Upper lobe of right lung (tissue), 1 donor: Measurements from ENCODE around the gene KITLG. TPM values are rescaled to one million over a fixed set of nuclear protein-coding genes. Genes with fewer than 3 reads are reported as not detected.

Experiments used
- ATAC-seq: fragments of 200-7000 bp; cut with Tn5 transposase; one replicate; pipeline ENCODE4 v1.9.1; 2020; ENCODE audit warnings: mild to moderate bottlenecking, moderate library complexity
- DNase-seq: peaks from one replicate; pipeline ENCODE4 v3.0.0-alpha.2; 2020
- H3K27ac ChIP-seq: fragments of 200-600 bp; one replicate; pipeline ENCODE4 v1.8.0; 2022
- H3K27me3 ChIP-seq: fragments of 200-600 bp; one replicate; pipeline ENCODE4 v1.8.0; 2022; ENCODE audit warnings: mild to moderate bottlenecking
- H3K36me3 ChIP-seq: fragments of 200-600 bp; one replicate; pipeline ENCODE4 v1.8.0; 2022
- H3K4me1 ChIP-seq: fragments of 200-600 bp; one replicate; pipeline ENCODE4 v1.8.0; 2022
- H3K4me3 ChIP-seq: fragments of 200-600 bp; one replicate; pipeline ENCODE4 v1.8.0; 2022; ENCODE audit warnings: mild to moderate bottlenecking
- H3K9me3 ChIP-seq: fragments of 200-600 bp; one replicate; pipeline ENCODE4 v1.8.0; 2022
- intact Hi-C: fragments of 100-400 bp; cut with DNase I; formaldehyde crosslinking; loops from one replicate; pipeline ENCODE4 v1.11.0; 2022
- total RNA-seq: library from RNA; stranded (reverse); fragmentation: NEBNext Ultra II Directional; extraction: Animal tissue kit (Norgen Biotek cat#: 25700); gene quantifications from one replicate; pipeline ENCODE4 v1.2.1, GENCODE V29; 2021
- TF ChIP-seq, protein P1 (sequence below): fragments of 200-600 bp; IDR thresholded peaks from one replicate; pipeline ENCODE4 v1.8.0; 2022; ENCODE audit warnings: antibody characterized with exemption
- donor health status: DM: no; HTN: yes; CAD: no; lungs with severe emphysema.

KITLG gene
- total RNA-seq, 1 donor from 2014 or later, result 68.1 TPM

DNA sequence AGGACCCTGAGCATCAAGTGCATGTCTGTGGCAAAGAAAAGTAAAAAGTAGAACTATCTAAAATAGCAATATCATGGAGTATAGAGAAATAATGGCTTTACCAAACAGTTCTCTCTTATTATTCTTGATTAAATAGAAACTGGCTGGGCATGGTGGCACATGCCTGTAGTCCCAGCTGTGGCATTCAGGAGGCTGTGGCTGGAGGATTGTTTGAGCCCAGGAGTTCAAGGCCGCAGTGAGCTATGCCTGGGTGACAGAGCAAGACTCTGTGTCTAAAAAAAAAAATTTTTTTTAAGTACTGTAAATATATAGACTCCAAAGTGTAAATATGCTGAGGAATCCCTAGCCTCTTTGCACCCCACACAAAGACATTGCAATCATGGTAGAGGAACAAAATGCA, 121.9 kb downstream of the KITLG start:
- TF ChIP-seq, protein P1, sequence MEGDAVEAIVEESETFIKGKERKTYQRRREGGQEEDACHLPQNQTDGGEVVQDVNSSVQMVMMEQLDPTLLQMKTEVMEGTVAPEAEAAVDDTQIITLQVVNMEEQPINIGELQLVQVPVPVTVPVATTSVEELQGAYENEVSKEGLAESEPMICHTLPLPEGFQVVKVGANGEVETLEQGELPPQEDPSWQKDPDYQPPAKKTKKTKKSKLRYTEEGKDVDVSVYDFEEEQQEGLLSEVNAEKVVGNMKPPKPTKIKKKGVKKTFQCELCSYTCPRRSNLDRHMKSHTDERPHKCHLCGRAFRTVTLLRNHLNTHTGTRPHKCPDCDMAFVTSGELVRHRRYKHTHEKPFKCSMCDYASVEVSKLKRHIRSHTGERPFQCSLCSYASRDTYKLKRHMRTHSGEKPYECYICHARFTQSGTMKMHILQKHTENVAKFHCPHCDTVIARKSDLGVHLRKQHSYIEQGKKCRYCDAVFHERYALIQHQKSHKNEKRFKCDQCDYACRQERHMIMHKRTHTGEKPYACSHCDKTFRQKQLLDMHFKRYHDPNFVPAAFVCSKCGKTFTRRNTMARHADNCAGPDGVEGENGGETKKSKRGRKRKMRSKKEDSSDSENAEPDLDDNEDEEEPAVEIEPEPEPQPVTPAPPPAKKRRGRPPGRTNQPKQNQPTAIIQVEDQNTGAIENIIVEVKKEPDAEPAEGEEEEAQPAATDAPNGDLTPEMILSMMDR, result no peak
- no peaks in the 10 kb centered on the region for H3K4me1 ChIP-seq
- no peak for DNase-seq

DNA sequence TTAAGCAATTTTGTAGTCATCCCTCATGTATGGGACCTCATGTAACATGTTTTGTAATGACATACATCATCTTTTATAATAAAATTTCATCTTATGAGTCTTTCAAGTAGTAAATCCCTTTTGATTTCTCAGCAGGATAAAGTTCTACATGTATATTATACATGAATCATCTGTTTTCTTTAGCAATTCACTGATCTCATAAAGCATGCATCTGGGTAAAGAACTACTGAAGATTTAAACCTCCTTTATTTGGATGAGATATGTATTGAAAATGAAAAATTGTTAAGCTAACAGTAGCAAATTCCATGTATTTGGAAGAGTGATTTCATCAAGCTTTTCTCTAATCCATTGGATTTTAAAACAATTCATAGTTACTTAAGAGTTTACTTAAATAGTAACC, 126.9 kb downstream of the KITLG start:
- DNase-seq (no peak), ATAC-seq (no peak)
- Histone ChIP-seq H3K4me1 (no peaks in the 10 kb centered on the region), H3K36me3 (no peaks in the 10 kb centered on the region), H3K27ac (no peak overlapping the region), H3K27me3 (no peaks in the 10 kb centered on the region), H3K9me3 (no peaks in the 10 kb centered on the region), H3K4me3 (no peak overlapping the region)
- TF ChIP-seq, protein P1, result no peak
- intact Hi-C loops, result no loop called here

More for the DNA sequence above, 121.9 kb downstream of the KITLG start:
- Histone ChIP-seq H3K9me3 (no peaks in the 10 kb centered on the region), H3K27me3 (no peaks in the 10 kb centered on the region), H3K36me3 (no peaks in the 10 kb centered on the region), H3K27ac (no peak overlapping the region), H3K4me3 (no peak overlapping the region)
- intact Hi-C loops, result no loop called here
- ATAC-seq, result no peak

DNA sequence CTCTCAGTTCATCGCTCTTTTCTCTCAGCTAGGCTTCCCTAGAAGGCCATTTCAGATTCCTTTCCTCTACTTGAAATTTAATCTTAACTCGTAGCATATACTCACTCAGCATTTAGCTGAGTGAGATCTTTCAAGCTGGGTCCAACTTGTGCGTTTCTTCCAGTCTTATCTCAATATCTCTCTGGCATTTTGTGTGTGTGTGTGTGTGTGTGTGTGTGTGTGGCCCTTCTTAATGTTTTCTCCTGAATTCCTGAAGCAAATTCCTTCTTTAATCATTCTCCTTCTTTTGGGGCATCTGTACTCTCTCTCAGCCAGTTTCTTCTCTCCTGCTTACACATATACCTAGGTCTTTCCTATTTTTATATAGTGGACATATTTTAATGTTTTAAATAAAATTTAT, 129.1 kb downstream of the KITLG start:
- Histone ChIP-seq H3K4me3 (no peak overlapping the region), H3K9me3 (no peaks in the 10 kb centered on the region), H3K27me3 (no peaks in the 10 kb centered on the region), H3K27ac (no peak overlapping the region), H3K4me1 (no peaks in the 10 kb centered on the region), H3K36me3 (no peaks in the 10 kb centered on the region)
- TF ChIP-seq, protein P1, result no peak
- ATAC-seq (no peak), DNase-seq (no peak)
- intact Hi-C loops, result no loop called here

DNA sequence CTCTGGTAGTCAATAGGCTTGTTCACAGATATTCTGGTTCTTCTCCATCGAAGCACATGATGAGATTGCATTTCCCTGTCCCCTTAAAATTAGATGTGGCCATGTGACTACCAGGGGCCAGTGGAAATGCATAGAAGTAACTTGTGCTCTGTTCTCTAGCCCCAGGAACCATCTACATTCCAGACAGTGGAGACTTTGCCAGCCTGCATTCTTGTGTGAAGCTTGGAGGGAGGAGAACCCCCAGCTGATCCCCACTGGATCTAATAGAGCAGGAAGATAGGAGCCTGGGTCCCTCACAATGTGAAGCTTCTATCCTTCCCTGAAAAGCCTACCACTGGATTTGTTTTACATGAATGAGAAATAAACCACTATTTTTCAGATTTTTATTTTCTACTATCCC, 130.1 kb downstream of the KITLG start:
- TF ChIP-seq, protein P1, result no peak
- no peak for DNase-seq
- intact Hi-C loops, result no loop called here

DNA sequence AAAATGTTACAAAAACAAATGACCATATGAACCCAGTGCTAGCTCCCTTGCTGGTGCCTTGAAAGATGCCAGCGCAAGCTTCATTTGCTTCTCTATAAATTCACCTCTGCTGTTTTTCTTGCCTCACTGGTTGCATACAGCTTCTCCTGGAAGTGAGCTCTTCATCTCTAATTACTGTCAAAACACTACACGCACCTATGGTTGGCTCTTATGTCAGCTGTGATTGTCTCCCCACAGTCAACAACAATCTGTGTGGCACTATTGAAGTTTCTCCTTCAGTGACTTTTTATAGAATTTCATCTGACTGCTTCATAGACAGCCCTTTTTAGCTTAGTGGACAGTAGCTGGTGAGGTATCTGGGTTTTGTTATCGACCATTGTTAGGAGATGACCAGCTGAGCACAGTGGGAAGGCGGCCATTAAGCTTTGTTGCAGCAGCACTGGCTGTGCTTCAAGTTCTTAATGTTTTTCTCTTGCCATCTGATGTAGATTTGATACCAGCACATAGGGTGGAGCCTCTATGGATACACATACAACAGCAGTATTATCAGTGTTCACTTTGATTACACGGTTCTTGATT, 131.8 kb downstream of the KITLG start:
- TF ChIP-seq, protein P1, result no peak
- Histone ChIP-seq H3K4me1 (no peaks in the 10 kb centered on the region), H3K27me3 (no peaks in the 10 kb centered on the region), H3K36me3 (no peaks in the 10 kb centered on the region), H3K9me3 (no peaks in the 10 kb centered on the region), H3K27ac (no peak overlapping the region), H3K4me3 (no peak overlapping the region)
- DNase-seq (no peak), ATAC-seq (no peak)
- intact Hi-C loops, result no loop called here

More for the DNA sequence above, 130.1 kb downstream of the KITLG start:
- no peaks in the 10 kb centered on the region for H3K27me3 ChIP-seq
- H3K4me1 ChIP-seq, result no peaks in the 10 kb centered on the region
- no peaks in the 10 kb centered on the region for H3K36me3 ChIP-seq
- ATAC-seq, result no peak
- H3K4me3 ChIP-seq, result no peak overlapping the region
- H3K9me3 ChIP-seq, result no peaks in the 10 kb centered on the region
- H3K27ac ChIP-seq, result no peak overlapping the region
